OCI-LY1 (cell line): Measurements from ENCODE around the gene CREB5.

Experiments
- EZH2 ChIP-seq: fragments of 200-600 bp; sonication (generic), shearing (Covaris generic); IDR thresholded peaks from 2 replicates; pipeline ENCODE4 v1.8.0; 2017; ENCODE audit warnings: borderline replicate concordance, mixed run types, mild to moderate bottlenecking, antibody characterized with exemption, low read length, moderate library complexity, mixed read lengths
- TF ChIP-seq, protein P1 (sequence below): fragments of 200-600 bp; sonication (generic), shearing (Covaris generic); IDR thresholded peaks from 2 replicates; pipeline ENCODE4 v1.5.1; 2017; ENCODE audit warnings: mild to moderate bottlenecking, antibody characterized with exemption, low read length, moderate library complexity, mixed read lengths

- TF ChIP-seq, protein P1, sequence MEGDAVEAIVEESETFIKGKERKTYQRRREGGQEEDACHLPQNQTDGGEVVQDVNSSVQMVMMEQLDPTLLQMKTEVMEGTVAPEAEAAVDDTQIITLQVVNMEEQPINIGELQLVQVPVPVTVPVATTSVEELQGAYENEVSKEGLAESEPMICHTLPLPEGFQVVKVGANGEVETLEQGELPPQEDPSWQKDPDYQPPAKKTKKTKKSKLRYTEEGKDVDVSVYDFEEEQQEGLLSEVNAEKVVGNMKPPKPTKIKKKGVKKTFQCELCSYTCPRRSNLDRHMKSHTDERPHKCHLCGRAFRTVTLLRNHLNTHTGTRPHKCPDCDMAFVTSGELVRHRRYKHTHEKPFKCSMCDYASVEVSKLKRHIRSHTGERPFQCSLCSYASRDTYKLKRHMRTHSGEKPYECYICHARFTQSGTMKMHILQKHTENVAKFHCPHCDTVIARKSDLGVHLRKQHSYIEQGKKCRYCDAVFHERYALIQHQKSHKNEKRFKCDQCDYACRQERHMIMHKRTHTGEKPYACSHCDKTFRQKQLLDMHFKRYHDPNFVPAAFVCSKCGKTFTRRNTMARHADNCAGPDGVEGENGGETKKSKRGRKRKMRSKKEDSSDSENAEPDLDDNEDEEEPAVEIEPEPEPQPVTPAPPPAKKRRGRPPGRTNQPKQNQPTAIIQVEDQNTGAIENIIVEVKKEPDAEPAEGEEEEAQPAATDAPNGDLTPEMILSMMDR: no peak
- TF ChIP-seq EZH2: no peak
Measured at GRCh38 chr7:28544453-28545117, 132.3 kb downstream of the CREB5 start.
